Suprapubic skin (tissue), 4 donors: ENCODE results near the gene IFT80.

Experiments used
- POLR2A ChIP-seq, 2 donors: fragments of 450-650 bp; IDR thresholded peaks; one replicate each; pipeline ENCODE4 v1.6.1; 2017; ENCODE audit warnings: antibody characterized with exemption in 2 of 2, mild to moderate bottlenecking in 2 of 2, moderate library complexity in 2 of 2
- POLR2AphosphoS5 ChIP-seq, 3 donors: sonication (generic); formaldehyde crosslinking; IDR thresholded peaks; one replicate each; pipeline ENCODE4 v1.6.1; 2017; ENCODE audit warnings: antibody characterized with exemption in 3 of 3

GRCh38 chr3:160446522-160447056 is 47.6 kb upstream of the IFT80 start:
- TF ChIP-seq POLR2A (IDR thresholded peaks at IDR 0.05) (no peak), POLR2AphosphoS5 (IDR thresholded peaks at IDR 0.05) (no peak)
